Endodermal cell (in vitro differentiated cells): ENCODE measurements around the gene AOC2. TPM values are rescaled to one million over a fixed set of nuclear protein-coding genes. Genes with fewer than 3 reads are reported as not detected.

Source experiments
- DNase-seq: peaks from one replicate; pipeline ENCODE4 v3.0.0-alpha.2; 2017
- H3K27ac ChIP-seq: 2 replicates; pipeline ENCODE4 v1.5.1; 2013; ENCODE audit warnings: mild to moderate bottlenecking, low read depth, low read length, moderate library complexity
- H3K27me3 ChIP-seq: 2 replicates; pipeline ENCODE4 v1.6.1; 2013; ENCODE audit warnings: mild to moderate bottlenecking, low read length, moderate library complexity; ENCODE audit not compliant: insufficient read depth, control insufficient read depth, poor library complexity, severe bottlenecking
- H3K36me3 ChIP-seq: 2 replicates; pipeline ENCODE4 v1.7.0; 2013; ENCODE audit warnings: mild to moderate bottlenecking, low read length, moderate library complexity; ENCODE audit not compliant: control insufficient read depth, insufficient read depth
- H3K4me1 ChIP-seq: one replicate; pipeline ENCODE4 v1.7.0; 2013; ENCODE audit warnings: low read length; ENCODE audit not compliant: control insufficient read depth, insufficient read depth
- H3K4me3 ChIP-seq: 2 replicates; pipeline ENCODE4 v1.5.1; 2013; ENCODE audit warnings: mild to moderate bottlenecking, low read length, moderate library complexity
- H3K9ac ChIP-seq: 2 replicates; pipeline ENCODE4 v1.6.1; 2013; ENCODE audit warnings: mild to moderate bottlenecking, low read length, moderate library complexity; ENCODE audit not compliant: poor library complexity, severe bottlenecking; ENCODE audit errors: extremely low read depth
- H3K9me3 ChIP-seq: 2 replicates; pipeline ENCODE4 v1.6.1; 2013; ENCODE audit warnings: mild to moderate bottlenecking, low read length, moderate library complexity; ENCODE audit not compliant: control insufficient read depth
- H3K27ac Mint-ChIP-seq: 2 replicates; pipeline ENCODE4 v1.8.0; 2020; ENCODE audit warnings: mixed read lengths
- H3K27me3 Mint-ChIP-seq: 2 replicates; pipeline ENCODE4 v1.8.0; 2021; ENCODE audit warnings: mild to moderate bottlenecking, mixed read lengths; ENCODE audit not compliant: insufficient read depth
- H3K36me3 Mint-ChIP-seq: 2 replicates; pipeline ENCODE4 v1.8.0; 2020; ENCODE audit warnings: low read depth, mixed read lengths
- H3K4me1 Mint-ChIP-seq: 2 replicates; pipeline ENCODE4 v1.8.0; 2020; ENCODE audit warnings: mixed read lengths
- H3K4me3 Mint-ChIP-seq: 2 replicates; pipeline ENCODE4 v1.8.0; 2020; ENCODE audit warnings: mild to moderate bottlenecking, moderate library complexity, mixed read lengths
- H3K9me3 Mint-ChIP-seq: 2 replicates; pipeline ENCODE4 v1.8.0; 2020; ENCODE audit warnings: mild to moderate bottlenecking, mixed read lengths
- CTCF ChIP-seq: fragments of 200-600 bp; sonication (generic); conservative IDR thresholded peaks from 2 replicates; pipeline ENCODE4 v1.5.0; 2021; ENCODE audit warnings: antibody characterized with exemption, mild to moderate bottlenecking
- WGBS, 2 experiments: methylation state at CpG; one replicate each; pipeline versions ENCODE4 v1.1.5 to v1.1.7; 2013; ENCODE audit warnings: missing lambda C conversion rate in 2 of 2, mixed read lengths in 1 of 2; ENCODE audit not compliant: insufficient coverage in 1 of 2, insufficient read length in 1 of 2; 5-methylcytosine and 5-hydroxymethylcytosine counted together
- long read RNA-seq, 4 experiments: library from polyadenylated mRNA in 2 of 4; library from RNA in 1 of 4; library from capped mRNA in 1 of 4; stranded (forward) in 3 of 4; unstranded in 1 of 4; transcript quantifications; one replicate each; pipeline ENCODE4 v2.0.0, GENCODE V29; 2020 to 2021; ENCODE audit warnings: inconsistent platforms in 1 of 4
- polyA plus RNA-seq, 2 experiments: library from polyadenylated mRNA; stranded (reverse); fragments of 50-300 nt; gene quantifications; one replicate each; pipeline ENCODE4 v1.2.3, GENCODE V29; 2013
- total RNA-seq, 2 donors: library from RNA; stranded (reverse); fragmentation: NEBNext Ultra II Directional in 1 of 2; extraction: Animal tissue kit (Norgen Biotek cat#: 25700) in 1 of 2; gene quantifications; 2 replicates in 1 of 2; 3 replicates in 1 of 2; pipeline ENCODE4 v1.2.1, GENCODE V29; 2021

The AOC2 gene
- 1 to 10 TPM; 3.7 to 3.8 TPM for total RNA-seq
- 1.7 TPM for polyA plus RNA-seq (2013, experiment 1 of 2)
- polyA plus RNA-seq (2013, experiment 2 of 2), result 1.6 TPM
- long read RNA-seq, experiment 1, result 0 reads
- long read RNA-seq, experiment 2, result 0 reads
- long read RNA-seq, experiment 3, partial matches to known transcripts, result 0 of 1 reads
- long read RNA-seq, experiment 3, other reads (novel, unspliced or antisense), result 0 of 1 reads
- long read RNA-seq, experiment 4, result 0 reads

GRCh38 chr17:42844271-42844670 lies at the start of gene AOC2:
Gene AOC2 (plus strand): TSS chr17:42844580. CDS start chr17:42844627, 47 bp downstream.
- no peak within 1 kb of the TSS for H3K27ac ChIP-seq

GRCh38 chr17:42795061-42795460 lies 49.3 kb upstream of the AOC2 start:
- Histone ChIP-seq H3K4me1 (no peaks in the 10 kb centered on the region), H3K4me3 (no peak overlapping the region), H3K9ac (no peak overlapping the region), H3K9me3 (no peaks in the 10 kb centered on the region), H3K27ac (no peak overlapping the region), H3K27me3 (no peaks in the 10 kb centered on the region), H3K36me3 (no peaks in the 10 kb centered on the region)
- 92 to 100% methylated on average over 3 of the region's 4 CpGs for WGBS, 2 experiments
- no peak for TF ChIP-seq CTCF
- H3K9me3 Mint-ChIP-seq, result peaks cover 6% of the 10 kb centered on the region
- peaks cover 20% of the 10 kb centered on the region for H3K36me3 Mint-ChIP-seq
- H3K4me1 Mint-ChIP-seq, result peaks cover 10% of the 10 kb centered on the region
- peaks cover 23% of the 10 kb centered on the region for H3K27me3 Mint-ChIP-seq
- no peak overlapping the region for H3K4me3 Mint-ChIP-seq
- DNase-seq, result no peak
- no peak overlapping the region for H3K27ac Mint-ChIP-seq

More at GRCh38 chr17:42844271-42844670, at the start of gene AOC2:
- no peaks in the 10 kb centered on the region for H3K27me3 ChIP-seq
- Mint-ChIP-seq H3K27ac (no peak within 1 kb of the TSS), H3K4me1 (peaks cover 16% of the 10 kb centered on the region), H3K36me3 (peaks cover 59% of the 10 kb centered on the region), H3K4me3 (no peak within 1 kb of the TSS), H3K27me3 (no peaks in the 10 kb centered on the region), H3K9me3 (no peaks in the 10 kb centered on the region)
- TF ChIP-seq CTCF, result no peak
- peaks cover 53% of the 10 kb centered on the region for H3K36me3 ChIP-seq
- no peaks in the 10 kb centered on the region for H3K9me3 ChIP-seq
- no peak within 1 kb of the TSS for H3K4me3 ChIP-seq
- no peak for DNase-seq
- H3K4me1 ChIP-seq, result peaks cover 3% of the 10 kb centered on the region
- no peak within 1 kb of the TSS for H3K9ac ChIP-seq
- WGBS, 2 experiments, result 88 to 96% methylated on average over 3 to 4 of the region's 4 CpGs

GRCh38 chr17:42795465-42795864 lies 48.9 kb upstream of the AOC2 start:
- Mint-ChIP-seq H3K27ac (no peak overlapping the region), H3K4me3 (no peak overlapping the region), H3K27me3 (peaks cover 23% of the 10 kb centered on the region), H3K9me3 (peaks cover 6% of the 10 kb centered on the region), H3K36me3 (peaks cover 20% of the 10 kb centered on the region), H3K4me1 (peaks cover 10% of the 10 kb centered on the region)
- H3K27ac ChIP-seq, result no peak overlapping the region
- H3K4me3 ChIP-seq, result no peak overlapping the region
- no peak for DNase-seq
- no peak overlapping the region for H3K9ac ChIP-seq
- no peaks in the 10 kb centered on the region for H3K27me3 ChIP-seq
- TF ChIP-seq CTCF, result no peak
- no peaks in the 10 kb centered on the region for H3K9me3 ChIP-seq
- 89 to 95% methylated on average over 6 to 10 of the region's 10 CpGs for WGBS, 2 experiments
- H3K36me3 ChIP-seq, result no peaks in the 10 kb centered on the region
- no peaks in the 10 kb centered on the region for H3K4me1 ChIP-seq
